Glutamatergic neuron (in vitro differentiated cells): Measurements from ENCODE around the gene S100A7A. TPM values are rescaled to one million over a fixed set of nuclear protein-coding genes. Genes with fewer than 3 reads are reported as not detected.

ENCODE experiments used
- DNase-seq: peaks from one replicate; pipeline ENCODE4 v3.0.0; 2022
- H3K27ac Mint-ChIP-seq: one replicate; pipeline ENCODE4 v1.8.0; 2020; ENCODE audit warnings: mild to moderate bottlenecking, mixed read lengths, inconsistent platforms; ENCODE audit not compliant: unreplicated experiment
- H3K27me3 Mint-ChIP-seq: one replicate; pipeline ENCODE4 v1.8.0; 2020; ENCODE audit warnings: mild to moderate bottlenecking, moderate library complexity, mixed read lengths, inconsistent platforms; ENCODE audit not compliant: unreplicated experiment
- H3K36me3 Mint-ChIP-seq: one replicate; pipeline ENCODE4 v1.8.0; 2020; ENCODE audit warnings: mild to moderate bottlenecking, mixed read lengths, inconsistent platforms; ENCODE audit not compliant: unreplicated experiment
- H3K4me1 Mint-ChIP-seq: one replicate; pipeline ENCODE4 v1.8.0; 2020; ENCODE audit warnings: mild to moderate bottlenecking, low read depth, mixed read lengths, inconsistent platforms; ENCODE audit not compliant: unreplicated experiment
- H3K4me3 Mint-ChIP-seq: one replicate; pipeline ENCODE4 v1.8.0; 2020; ENCODE audit warnings: mild to moderate bottlenecking, mixed read lengths, inconsistent platforms; ENCODE audit not compliant: unreplicated experiment
- H3K9me3 Mint-ChIP-seq: one replicate; pipeline ENCODE4 v1.8.0; 2020; ENCODE audit warnings: mild to moderate bottlenecking, moderate library complexity, mixed read lengths, inconsistent platforms; ENCODE audit not compliant: unreplicated experiment
- total RNA-seq: library from RNA; stranded (reverse); fragmentation: NEBNext Ultra II Directional; extraction: Animal tissue kit (Norgen Biotek cat#: 25700); gene quantifications from one replicate; pipeline ENCODE4 v1.2.1, GENCODE V29; 2021; ENCODE audit not compliant: unreplicated experiment
- TF ChIP-seq, protein P1 (sequence below): fragments of 200-600 bp; sonication (generic); IDR thresholded peaks from one replicate; pipeline ENCODE4 v1.5.0; 2021; ENCODE audit not compliant: partially characterized antibody, unreplicated experiment

S100A7A gene
- total RNA-seq, 1 donor from 2014 or later = not detected

DNA sequence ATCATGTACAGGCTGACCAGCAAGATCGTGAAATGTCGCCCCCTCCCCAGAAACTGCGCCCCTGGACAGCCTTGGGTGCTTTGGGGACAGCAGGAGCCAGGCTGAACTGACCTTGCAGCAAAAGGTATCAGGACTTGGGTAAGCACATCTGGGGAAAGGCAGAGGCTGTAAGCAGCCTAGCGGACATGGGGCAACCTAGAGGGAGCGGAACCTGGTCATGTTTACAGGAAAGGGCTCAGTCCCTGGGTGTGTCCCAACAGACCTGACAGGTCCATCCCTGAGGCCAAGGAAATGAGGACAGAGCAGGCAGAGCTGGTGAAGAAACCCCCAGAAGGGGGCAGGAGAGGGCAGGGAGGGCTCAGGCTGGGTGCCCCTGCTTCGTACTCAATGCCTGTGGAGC is 22.4 kb upstream of the S100A7A start:
- Mint-ChIP-seq H3K9me3 (no peaks in the 10 kb centered on the region), H3K4me1 (peaks cover 2% of the 10 kb centered on the region), H3K4me3 (no peak overlapping the region), H3K27me3 (peaks cover 18% of the 10 kb centered on the region), H3K27ac (no peak overlapping the region), H3K36me3 (no peaks in the 10 kb centered on the region)
- no peak for DNase-seq
- TF ChIP-seq, protein P1, sequence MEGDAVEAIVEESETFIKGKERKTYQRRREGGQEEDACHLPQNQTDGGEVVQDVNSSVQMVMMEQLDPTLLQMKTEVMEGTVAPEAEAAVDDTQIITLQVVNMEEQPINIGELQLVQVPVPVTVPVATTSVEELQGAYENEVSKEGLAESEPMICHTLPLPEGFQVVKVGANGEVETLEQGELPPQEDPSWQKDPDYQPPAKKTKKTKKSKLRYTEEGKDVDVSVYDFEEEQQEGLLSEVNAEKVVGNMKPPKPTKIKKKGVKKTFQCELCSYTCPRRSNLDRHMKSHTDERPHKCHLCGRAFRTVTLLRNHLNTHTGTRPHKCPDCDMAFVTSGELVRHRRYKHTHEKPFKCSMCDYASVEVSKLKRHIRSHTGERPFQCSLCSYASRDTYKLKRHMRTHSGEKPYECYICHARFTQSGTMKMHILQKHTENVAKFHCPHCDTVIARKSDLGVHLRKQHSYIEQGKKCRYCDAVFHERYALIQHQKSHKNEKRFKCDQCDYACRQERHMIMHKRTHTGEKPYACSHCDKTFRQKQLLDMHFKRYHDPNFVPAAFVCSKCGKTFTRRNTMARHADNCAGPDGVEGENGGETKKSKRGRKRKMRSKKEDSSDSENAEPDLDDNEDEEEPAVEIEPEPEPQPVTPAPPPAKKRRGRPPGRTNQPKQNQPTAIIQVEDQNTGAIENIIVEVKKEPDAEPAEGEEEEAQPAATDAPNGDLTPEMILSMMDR = no peak

GRCh38 chr1:153394391-153394790 is 21.9 kb upstream of the S100A7A start:
- TF ChIP-seq, protein P1 = no peak
- Mint-ChIP-seq H3K36me3 (no peaks in the 10 kb centered on the region), H3K27me3 (peaks cover 18% of the 10 kb centered on the region), H3K27ac (no peak overlapping the region), H3K4me1 (peaks cover 2% of the 10 kb centered on the region), H3K9me3 (no peaks in the 10 kb centered on the region), H3K4me3 (no peak overlapping the region)
- no peak for DNase-seq

GRCh38 chr1:153395136-153395685 is 21.1 kb upstream of the S100A7A start:
- no peaks in the 10 kb centered on the region for H3K9me3 Mint-ChIP-seq
- no peak overlapping the region for H3K27ac Mint-ChIP-seq
- DNase-seq = no peak
- peaks cover 2% of the 10 kb centered on the region for H3K4me1 Mint-ChIP-seq
- H3K36me3 Mint-ChIP-seq = no peaks in the 10 kb centered on the region
- TF ChIP-seq, protein P1 = no peak
- no peak overlapping the region for H3K4me3 Mint-ChIP-seq
- H3K27me3 Mint-ChIP-seq = peaks cover 16% of the 10 kb centered on the region

- Mint-ChIP-seq H3K27ac (no peak overlapping the region), H3K27me3 (peaks cover 16% of the 10 kb centered on the region), H3K4me3 (no peak overlapping the region), H3K9me3 (no peaks in the 10 kb centered on the region), H3K4me1 (peaks cover 2% of the 10 kb centered on the region), H3K36me3 (no peaks in the 10 kb centered on the region)
- TF ChIP-seq, protein P1 = no peak
- no peak for DNase-seq
Observed at GRCh38 chr1:153395776-153396175, 20.5 kb upstream of the S100A7A start.

DNA sequence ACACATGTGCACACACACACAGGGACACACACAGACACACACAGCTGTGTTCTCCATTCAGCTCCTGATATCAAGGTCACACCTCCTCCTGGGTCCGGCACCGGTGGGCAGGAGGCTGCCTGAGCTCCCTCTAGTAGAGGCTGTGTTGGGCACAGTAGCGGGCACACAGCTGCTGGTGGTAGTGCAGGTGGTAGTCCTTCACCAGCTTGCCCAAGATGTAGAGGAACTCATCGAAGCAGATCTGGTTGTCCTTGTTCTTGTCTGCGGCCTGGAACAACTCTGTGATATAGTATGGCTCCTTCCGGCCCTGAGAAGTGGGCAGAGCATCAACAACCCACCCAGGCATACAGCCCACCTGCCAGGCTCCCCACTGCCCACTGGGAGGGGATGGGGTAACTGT is 19.9 kb upstream of the S100A7A start:
- no peak for DNase-seq
- H3K27ac Mint-ChIP-seq = no peak overlapping the region
- H3K9me3 Mint-ChIP-seq = no peaks in the 10 kb centered on the region
- TF ChIP-seq, protein P1 = no peak
- H3K4me3 Mint-ChIP-seq = no peak overlapping the region
- H3K36me3 Mint-ChIP-seq = no peaks in the 10 kb centered on the region
- peaks cover 2% of the 10 kb centered on the region for H3K4me1 Mint-ChIP-seq
- H3K27me3 Mint-ChIP-seq = peaks cover 17% of the 10 kb centered on the region
